ENCODE data around the gene SNX21. TPM values are rescaled to one million over a fixed set of nuclear protein-coding genes. Genes with fewer than 3 reads are reported as not detected.

The SNX21 gene
- total and polyA plus RNA-seq, 2 donors (not counting 1 experiment from before 2014, with no cell fraction given) = 2.2 to 2.4 TPM

- peaks cover 3 to 28% of the 10 kb centered on the region in 2 experiments for H3K36me3 ChIP-seq (replicated peaks in 1 of 2; ENCODE audit: control extremely low read depth in 1 of 2, control insufficient read depth in 1 of 2, extremely low read depth in 1 of 2, insufficient read depth in 2 of 2, low read length in 1 of 2)
- WGBS (ENCODE audit: insufficient coverage) = 16% methylated on average over 11 of the region's 11 CpGs
- peaks cover 9% of the 10 kb centered on the region for H3K79me2 ChIP-seq (ENCODE audit: control insufficient read depth, insufficient read depth, low read length)
- DNase-seq (no peak), ATAC-seq (ENCODE audit: low read depth) (no peak)
- H3K4me2 ChIP-seq (replicated peaks; ENCODE audit: low read depth, low read length, poor library complexity, severe bottlenecking) = peak overlapping the region; percentile 98
- Mint-ChIP-seq H3K9me3 (ENCODE audit: insufficient read depth) (no peaks in the 10 kb centered on the region), H3K4me1 (peaks cover 16% of the 10 kb centered on the region), H3K27ac (peak overlapping the region; percentile 41), H3K27me3 (no peaks in the 10 kb centered on the region), H3K4me3 (peak overlapping the region; percentile 88)
- intact Hi-C loops (cut with micrococcal nuclease) = loop anchor here (2.0 kb wide), 1 partner anchor 68 kb away; the partner anchor contains the start of gene ZSWIM1
- no peaks in the 10 kb centered on the region for H3K9me3 ChIP-seq (ENCODE audit: control extremely low read depth in 1 of 3, control insufficient read depth in 2 of 3, insufficient read depth in 1 of 3, low read length in 2 of 3)
- peak overlapping the region; percentile 75 for H3K9ac ChIP-seq (ENCODE audit: low read length)
- no peaks in the 10 kb centered on the region for H4K20me1 ChIP-seq (ENCODE audit: control insufficient read depth, insufficient read depth, low read length, poor library complexity, severe bottlenecking)
- H3K4me1 ChIP-seq (ENCODE audit: control insufficient read depth in 2 of 2, insufficient read depth in 2 of 2, low read length in 2 of 2) = peaks cover 9 to 16% of the 10 kb centered on the region in 2 donors
- H2AFZ ChIP-seq (ENCODE audit: insufficient read depth, low read depth, low read length, poor library complexity, severe bottlenecking) = peak overlapping the region; percentile 94
- CTCF ChIA-PET = interaction anchor here (1.1 kb wide), 1 partner anchor 21 kb away, joined by 3 read pairs; the partner anchor contains the start of genes DNTTIP1 and WFDC3
- TF ChIP-seq EZH2 (IDR thresholded peaks at IDR 0.05; ENCODE audit: borderline replicate concordance, insufficient read depth, low read depth, low read length, poor library complexity, severe bottlenecking) (no peak), CTCF (IDR thresholded peaks at IDR 0.05) (no peak)
- POLR2A ChIA-PET = no interaction called here
- H3K27ac ChIP-seq (ENCODE audit: low read length in 2 of 2) = no peak overlapping the region
- H3K27me3 ChIP-seq (replicated peaks in 1 of 4; ENCODE audit: control extremely low read depth in 1 of 4, control insufficient read depth in 3 of 4, insufficient read depth in 4 of 4, low read length in 3 of 4) = peaks cover 0 to 2% (median 0%) of the 10 kb centered on the region in 4 experiments
- H3K4me3 ChIP-seq (ENCODE audit: control extremely low read depth in 1 of 5, extremely low read depth in 1 of 5, insufficient read depth in 1 of 5, low read depth in 2 of 5, low read length in 4 of 5) = peak overlapping the region in 4 of 5 experiments; percentile 52 to 85 (median 65)
These were observed 20.6 kb upstream of the SNX21 start for GRCh38 chr20:45813006-45813340.

- H3K27ac Mint-ChIP-seq = no peak overlapping the region
- WGBS (ENCODE audit: insufficient coverage) = 18% methylated on average over 2 of the region's 7 CpGs
- POLR2A ChIA-PET = no interaction called here
These were observed 20.1 kb upstream of the SNX21 start for GRCh38 chr20:45813489-45813888.

More at GRCh38 chr20:45813489-45813888, 20.1 kb upstream of the SNX21 start:
- no peak overlapping the region for H3K27ac ChIP-seq (ENCODE audit: low read length in 2 of 2)
- H3K4me1 Mint-ChIP-seq = peaks cover 16% of the 10 kb centered on the region
- H3K79me2 ChIP-seq (ENCODE audit: control insufficient read depth, insufficient read depth, low read length) = peaks cover 9% of the 10 kb centered on the region
- DNase-seq (no peak), ATAC-seq (ENCODE audit: low read depth) (no peak)
- no peak for TF ChIP-seq EZH2 (IDR thresholded peaks at IDR 0.05; ENCODE audit: borderline replicate concordance, insufficient read depth, low read depth, low read length, poor library complexity, severe bottlenecking)
- no peak for TF ChIP-seq CTCF (IDR thresholded peaks at IDR 0.05)
- H3K9me3 Mint-ChIP-seq (ENCODE audit: insufficient read depth) = no peaks in the 10 kb centered on the region
- H3K4me2 ChIP-seq (replicated peaks; ENCODE audit: low read depth, low read length, poor library complexity, severe bottlenecking) = peak overlapping the region; percentile 98
- H3K27me3 ChIP-seq (replicated peaks in 1 of 4; ENCODE audit: control extremely low read depth in 1 of 4, control insufficient read depth in 3 of 4, insufficient read depth in 4 of 4, low read length in 3 of 4) = peaks cover 0 to 2% (median 0%) of the 10 kb centered on the region in 4 experiments
- H3K4me3 Mint-ChIP-seq = peak overlapping the region; percentile 88
- CTCF ChIA-PET = interaction anchor here (1.1 to 1.2 kb wide), 2 partner anchors 22 to 157 kb away, joined by 3 to 4 read pairs; partner anchors contain the start of genes DNTTIP1 and WFDC3
- H3K4me3 ChIP-seq (ENCODE audit: control extremely low read depth in 1 of 5, extremely low read depth in 1 of 5, insufficient read depth in 1 of 5, low read depth in 2 of 5, low read length in 4 of 5) = no peak overlapping the region
- intact Hi-C loops (cut with micrococcal nuclease) = loop anchor here (2.0 kb wide), 1 partner anchor 67 kb away; the partner anchor contains the start of gene ZSWIM1
- no peaks in the 10 kb centered on the region for H4K20me1 ChIP-seq (ENCODE audit: control insufficient read depth, insufficient read depth, low read length, poor library complexity, severe bottlenecking)
- H3K27me3 Mint-ChIP-seq = no peaks in the 10 kb centered on the region
- H3K9me3 ChIP-seq (ENCODE audit: control extremely low read depth in 1 of 3, control insufficient read depth in 2 of 3, insufficient read depth in 1 of 3, low read length in 2 of 3) = no peaks in the 10 kb centered on the region
- H3K36me3 ChIP-seq (replicated peaks in 1 of 2; ENCODE audit: control extremely low read depth in 1 of 2, control insufficient read depth in 1 of 2, extremely low read depth in 1 of 2, insufficient read depth in 2 of 2, low read length in 1 of 2) = peaks cover 3 to 28% of the 10 kb centered on the region in 2 experiments
- H3K9ac ChIP-seq (ENCODE audit: low read length) = no peak overlapping the region
- H2AFZ ChIP-seq (ENCODE audit: insufficient read depth, low read depth, low read length, poor library complexity, severe bottlenecking) = no peak overlapping the region
- H3K4me1 ChIP-seq (ENCODE audit: control insufficient read depth in 2 of 2, insufficient read depth in 2 of 2, low read length in 2 of 2) = peaks cover 9 to 16% of the 10 kb centered on the region in 2 donors
